Caco-2 (cell line): ENCODE results near the gene AKNA. TPM values are rescaled to one million over a fixed set of nuclear protein-coding genes. Genes with fewer than 3 reads are reported as not detected.

Experiments
- BruUV-seq: library from RNA; stranded (reverse); fragments of 400-500 nt; replicated peaks from 2 replicates; lab custom pipeline; 2021; lab: Mats Ljungman, UMichigan
- CTCF ChIA-PET: fragments of 300-600 bp; sonication (Branson Sonifier 250); formaldehyde crosslinking; loops from one replicate; lab custom pipeline; 2022; ENCODE audit warnings: antibody characterized with exemption; lab: Charles Lee
- POLR2A ChIA-PET: fragments of 300-600 bp; sonication (Branson Sonifier 250); formaldehyde crosslinking; loops from one replicate; lab custom pipeline; 2022; ENCODE audit warnings: antibody characterized with exemption; lab: Charles Lee
- DNase-seq, 2 experiments: peaks; one replicate each; pipeline versions ENCODE4 v3.0.0 to v3.0.0-alpha.2; 2020 to 2022
- H3K27me3 ChIP-seq: replicated peaks from 2 replicates; pipeline ENCODE4 v1.6.0; 2011; ENCODE audit warnings: low read length; ENCODE audit not compliant: control insufficient read depth, insufficient read depth
- H3K36me3 ChIP-seq: 2 replicates; pipeline ENCODE4 v1.5.1; 2011; ENCODE audit warnings: low read length; ENCODE audit not compliant: control insufficient read depth, insufficient read depth
- H3K4me1 ChIP-seq: fragments of 250-450 bp; sonication (Bioruptor Pico); 2 replicates; pipeline ENCODE4 v1.5.1; 2020; ENCODE audit warnings: mild to moderate bottlenecking
- H3K4me3 ChIP-seq: 2 replicates; pipeline ENCODE4 v1.5.1; 2011; ENCODE audit warnings: low read depth, mild to moderate bottlenecking, control low read depth, low read length
- H3K9me3 ChIP-seq: fragments of 250-450 bp; sonication (Bioruptor Pico); 2 replicates; pipeline ENCODE4 v1.5.1; 2020; ENCODE audit warnings: mild to moderate bottlenecking, moderate library complexity
- H3K27ac Mint-ChIP-seq: one replicate; pipeline ENCODE4 v1.8.0; 2022; ENCODE audit warnings: mixed read lengths; ENCODE audit not compliant: unreplicated experiment
- H3K27me3 Mint-ChIP-seq: one replicate; pipeline ENCODE4 v1.8.0; 2022; ENCODE audit warnings: mixed read lengths; ENCODE audit not compliant: insufficient read depth, unreplicated experiment
- H3K36me3 Mint-ChIP-seq: one replicate; pipeline ENCODE4 v1.8.0; 2022; ENCODE audit warnings: mild to moderate bottlenecking, mixed read lengths; ENCODE audit not compliant: insufficient read depth, unreplicated experiment
- H3K4me1 Mint-ChIP-seq: one replicate; pipeline ENCODE4 v1.8.0; 2022; ENCODE audit warnings: low read depth, mixed read lengths; ENCODE audit not compliant: unreplicated experiment
- H3K4me3 Mint-ChIP-seq: one replicate; pipeline ENCODE4 v1.8.0; 2022; ENCODE audit warnings: mild to moderate bottlenecking, moderate library complexity, mixed read lengths; ENCODE audit not compliant: unreplicated experiment
- H3K9me3 Mint-ChIP-seq: one replicate; pipeline ENCODE4 v1.8.0; 2022; ENCODE audit warnings: mixed read lengths; ENCODE audit not compliant: unreplicated experiment
- intact Hi-C: fragments of 100-400 bp; cut with micrococcal nuclease; formaldehyde crosslinking; loops from one replicate; pipeline ENCODE4 v1.10.0; 2022; ENCODE audit not compliant: unreplicated experiment
- total RNA-seq: library from RNA; stranded (reverse); gene quantifications from 2 replicates; pipeline ENCODE4 v1.2.3, GENCODE V29; 2022
- TF ChIP-seq, protein P1 (sequence below), 2 experiments: fragments of 200-600 bp in 1 of 2; IDR thresholded peaks; 1 replicate in 1 of 2; 2 replicates in 1 of 2; pipeline versions ENCODE4 v1.5.1 to v1.8.0; 2011 to 2022; ENCODE audit warnings: antibody characterized with exemption in 1 of 2, control low read depth in 1 of 2, inconsistent platforms in 1 of 2, low read depth in 1 of 2, low read length in 1 of 2, mild to moderate bottlenecking in 1 of 2, moderate library complexity in 1 of 2; ENCODE audit not compliant: insufficient read depth in 1 of 2, severe bottlenecking in 1 of 2, unreplicated experiment in 1 of 2

AKNA gene
- total RNA-seq, 1 experiment from 2014 or later: 57.8 TPM

DNA sequence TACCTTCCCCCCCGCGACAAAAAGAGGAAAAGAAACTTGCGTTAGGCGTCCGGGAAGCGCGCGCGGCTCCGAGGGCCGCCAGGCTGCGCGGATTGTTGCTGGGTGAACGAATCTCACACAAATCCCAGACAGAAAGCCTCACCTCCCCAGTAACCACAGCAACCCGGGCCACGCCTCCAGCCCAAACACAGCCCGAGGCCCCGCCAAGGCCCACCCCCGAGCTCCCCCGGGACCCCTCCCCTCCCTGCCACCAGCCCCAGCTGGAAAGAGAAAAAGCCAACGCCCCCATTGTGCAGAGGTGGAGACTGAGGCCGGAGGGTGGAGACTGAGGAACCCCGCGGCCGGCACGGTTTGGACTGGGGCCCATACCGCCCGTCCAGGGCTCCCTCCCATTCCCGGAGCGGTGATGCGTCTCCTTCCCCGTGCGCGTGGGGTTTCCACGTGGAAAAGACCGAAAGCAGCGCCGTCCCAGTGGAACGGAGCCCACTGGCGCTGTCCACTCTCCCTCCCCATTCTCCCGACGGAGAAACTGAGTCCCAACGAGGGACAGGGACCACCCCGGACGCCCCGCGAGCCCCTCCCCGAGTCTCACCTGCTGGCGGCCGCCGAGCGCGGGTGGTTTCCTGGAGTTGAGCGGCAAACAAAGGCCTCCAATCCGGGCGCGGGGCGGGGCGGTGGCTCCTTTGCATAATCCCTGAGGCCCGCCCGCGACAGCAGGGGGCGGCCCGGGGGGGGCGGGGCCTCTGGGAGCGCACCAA lies 10.2 kb upstream of the AKNA start:
- Mint-ChIP-seq H3K4me1 (peaks cover 12% of the 10 kb centered on the region), H3K4me3 (peak overlapping the region; percentile 91), H3K27ac (peak overlapping the region; percentile 99), H3K9me3 (no peaks in the 10 kb centered on the region), H3K36me3 (peaks cover 25% of the 10 kb centered on the region), H3K27me3 (no peaks in the 10 kb centered on the region)
- Histone ChIP-seq H3K4me3 (peak overlapping the region; percentile 89), H3K4me1 (peaks cover 15% of the 10 kb centered on the region), H3K9me3 (no peaks in the 10 kb centered on the region), H3K27me3 (no peaks in the 10 kb centered on the region), H3K36me3 (no peaks in the 10 kb centered on the region)
- TF ChIP-seq, protein P1, sequence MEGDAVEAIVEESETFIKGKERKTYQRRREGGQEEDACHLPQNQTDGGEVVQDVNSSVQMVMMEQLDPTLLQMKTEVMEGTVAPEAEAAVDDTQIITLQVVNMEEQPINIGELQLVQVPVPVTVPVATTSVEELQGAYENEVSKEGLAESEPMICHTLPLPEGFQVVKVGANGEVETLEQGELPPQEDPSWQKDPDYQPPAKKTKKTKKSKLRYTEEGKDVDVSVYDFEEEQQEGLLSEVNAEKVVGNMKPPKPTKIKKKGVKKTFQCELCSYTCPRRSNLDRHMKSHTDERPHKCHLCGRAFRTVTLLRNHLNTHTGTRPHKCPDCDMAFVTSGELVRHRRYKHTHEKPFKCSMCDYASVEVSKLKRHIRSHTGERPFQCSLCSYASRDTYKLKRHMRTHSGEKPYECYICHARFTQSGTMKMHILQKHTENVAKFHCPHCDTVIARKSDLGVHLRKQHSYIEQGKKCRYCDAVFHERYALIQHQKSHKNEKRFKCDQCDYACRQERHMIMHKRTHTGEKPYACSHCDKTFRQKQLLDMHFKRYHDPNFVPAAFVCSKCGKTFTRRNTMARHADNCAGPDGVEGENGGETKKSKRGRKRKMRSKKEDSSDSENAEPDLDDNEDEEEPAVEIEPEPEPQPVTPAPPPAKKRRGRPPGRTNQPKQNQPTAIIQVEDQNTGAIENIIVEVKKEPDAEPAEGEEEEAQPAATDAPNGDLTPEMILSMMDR (IDR thresholded peaks at IDR 0.05; ENCODE audit: insufficient read depth in 1 of 2, low read depth in 1 of 2, low read length in 1 of 2, severe bottlenecking in 1 of 2, unreplicated experiment in 1 of 2): no peak
- intact Hi-C loops: loop anchor here (2.0 to 5.0 kb wide), 2 partner anchors 49 to 189 kb away; partner anchors contain the start of gene ATP6V1G1
- DNase-seq: peak; percentile 96 to 98
- no TSS peak for BruUV-seq
- CTCF ChIA-PET: no interaction called here
- POLR2A ChIA-PET: interaction anchor here (1.0 to 2.3 kb wide), 2 partner anchors 160 to 189 kb away, joined by 3 to 7 read pairs; partner anchors contain the start of gene ATP6V1G1

DNA sequence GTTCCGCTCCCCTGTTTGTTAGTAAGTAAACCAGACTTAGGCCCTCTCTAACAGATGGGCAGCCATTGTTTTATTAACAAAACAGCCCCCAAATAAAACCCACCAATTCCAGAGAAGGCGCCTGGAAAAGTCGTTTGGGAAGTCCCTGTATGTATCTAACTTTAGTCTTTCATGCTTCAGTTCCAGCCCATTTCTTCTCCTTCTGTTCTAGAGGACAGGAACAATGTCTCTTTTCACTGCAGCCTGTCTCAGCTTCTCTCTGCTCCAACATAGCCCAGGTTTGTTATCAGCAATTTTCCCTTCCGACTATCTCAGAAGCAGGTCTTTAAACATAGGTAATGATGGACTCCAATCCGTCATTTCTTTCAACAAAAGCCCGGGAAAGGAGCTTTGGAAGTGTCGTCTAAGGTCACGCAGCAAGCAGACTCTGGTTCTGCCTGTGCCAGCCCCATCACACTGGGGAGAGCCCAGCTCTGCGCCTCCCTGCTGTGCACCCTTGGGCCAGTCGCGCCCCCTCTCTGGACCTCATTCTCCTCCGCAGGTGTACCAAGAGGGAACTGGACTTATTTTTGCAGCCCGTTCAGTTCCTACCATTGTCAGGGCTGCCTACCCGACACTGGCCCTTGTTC lies 9.6 kb upstream of the AKNA start:
- peak overlapping the region; percentile 99 for H3K27ac Mint-ChIP-seq
- H3K27me3 Mint-ChIP-seq: no peaks in the 10 kb centered on the region
- no peaks in the 10 kb centered on the region for H3K36me3 ChIP-seq
- H3K4me1 ChIP-seq: peaks cover 22% of the 10 kb centered on the region
- H3K4me3 ChIP-seq: peak overlapping the region; percentile 89
- no peaks in the 10 kb centered on the region for H3K9me3 ChIP-seq
- peak overlapping the region; percentile 91 for H3K4me3 Mint-ChIP-seq
- ChIA-PET POLR2A (interaction anchor here (1.0 to 2.3 kb wide), 2 partner anchors 161 to 190 kb away, joined by 3 to 7 read pairs; partner anchors contain the start of gene ATP6V1G1), CTCF (no interaction called here)
- peaks cover 18% of the 10 kb centered on the region for H3K4me1 Mint-ChIP-seq
- no peak for DNase-seq
- H3K9me3 Mint-ChIP-seq: no peaks in the 10 kb centered on the region
- H3K27me3 ChIP-seq: no peaks in the 10 kb centered on the region
- TF ChIP-seq, protein P1 (IDR thresholded peaks at IDR 0.05; ENCODE audit: insufficient read depth in 1 of 2, low read depth in 1 of 2, low read length in 1 of 2, severe bottlenecking in 1 of 2, unreplicated experiment in 1 of 2): no peak
- intact Hi-C loops: loop anchor here (2.0 to 5.0 kb wide), 2 partner anchors 49 to 190 kb away; partner anchors contain the start of gene ATP6V1G1
- H3K36me3 Mint-ChIP-seq: peaks cover 25% of the 10 kb centered on the region
- BruUV-seq: TSS peak; percentile 97

DNA sequence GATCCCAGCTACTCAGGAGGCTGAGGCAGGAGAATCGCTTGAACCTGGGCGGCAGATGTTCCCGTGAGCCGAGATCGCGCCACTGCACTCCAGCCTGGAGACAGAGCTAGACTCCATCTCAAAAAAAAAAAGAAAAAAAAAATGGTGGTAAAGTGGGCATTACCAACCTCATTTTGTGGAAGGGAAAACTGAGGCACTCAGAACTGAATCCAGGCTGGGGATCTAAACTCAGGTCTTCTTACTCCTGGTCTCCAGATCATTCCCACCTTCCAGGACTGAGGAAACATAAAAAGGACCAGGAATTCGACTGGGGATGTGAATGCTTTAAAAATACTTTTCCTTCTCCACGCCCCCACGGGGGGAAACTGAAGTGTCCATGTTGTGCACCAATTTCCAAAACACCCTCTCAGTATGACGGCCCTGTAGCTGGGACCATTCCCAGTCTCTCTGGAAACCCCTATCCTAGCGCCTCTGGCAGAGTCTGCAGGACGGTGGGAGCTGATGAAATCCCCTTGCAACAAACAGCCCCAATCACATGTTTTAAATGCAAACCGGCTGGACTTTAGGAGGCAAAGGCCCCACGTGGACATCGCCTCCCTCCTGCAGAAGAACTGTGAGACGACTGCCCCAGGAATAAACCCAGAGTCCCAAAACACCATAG lies 8.9 kb upstream of the AKNA start:
- no peaks in the 10 kb centered on the region for H3K27me3 ChIP-seq
- Mint-ChIP-seq H3K36me3 (peaks cover 25% of the 10 kb centered on the region), H3K9me3 (no peaks in the 10 kb centered on the region), H3K27ac (peak overlapping the region; percentile 99), H3K4me1 (peaks cover 19% of the 10 kb centered on the region), H3K4me3 (peak overlapping the region; percentile 91), H3K27me3 (no peaks in the 10 kb centered on the region)
- ChIA-PET POLR2A (interaction anchor here (0.7 to 2.3 kb wide), 3 partner anchors 51 to 190 kb away, joined by 3 to 7 read pairs (median 3); partner anchors contain the start of gene ATP6V1G1), CTCF (no interaction called here)
- no TSS peak for BruUV-seq
- no peaks in the 10 kb centered on the region for H3K9me3 ChIP-seq
- no peak overlapping the region for H3K4me3 ChIP-seq
- TF ChIP-seq, protein P1 (IDR thresholded peaks at IDR 0.05; ENCODE audit: insufficient read depth in 1 of 2, low read depth in 1 of 2, low read length in 1 of 2, severe bottlenecking in 1 of 2, unreplicated experiment in 1 of 2): no peak
- peak in 1 of 2 experiments; percentile 82 for DNase-seq
- peaks cover 23% of the 10 kb centered on the region for H3K4me1 ChIP-seq
- H3K36me3 ChIP-seq: no peaks in the 10 kb centered on the region
- intact Hi-C loops: loop anchor here (2.0 to 5.0 kb wide), 2 partner anchors 48 to 191 kb away; partner anchors contain the start of gene ATP6V1G1
